Suprapubic skin (tissue), 3 donors: ENCODE results near the gene FGF2.

Experiments used
- CTCF ChIP-seq, 2 donors: fragments of 200-600 bp in 1 of 2; fragments of 450-650 bp in 1 of 2; sonication (generic) in 1 of 2; IDR thresholded peaks; one replicate each; pipeline ENCODE4 v1.5.1; 2016 to 2019; ENCODE audit warnings: antibody characterized with exemption in 2 of 2, mild to moderate bottlenecking in 1 of 2, moderate library complexity in 1 of 2
- POLR2AphosphoS5 ChIP-seq, 3 donors: sonication (generic); formaldehyde crosslinking; IDR thresholded peaks; one replicate each; pipeline ENCODE4 v1.6.1; 2017; ENCODE audit warnings: antibody characterized with exemption in 3 of 3

- no peak for TF ChIP-seq CTCF (IDR thresholded peaks at IDR 0.05)
- no peak for TF ChIP-seq POLR2AphosphoS5 (IDR thresholded peaks at IDR 0.05)
Observed at GRCh38 chr4:122777846-122778673, 48.6 kb upstream of the FGF2 start.
